ENCODE data around the gene ATXN7L2.
A peak's percentile ranks its signal among the peaks of the same experiment; 100 is the strongest.

Gene ATXN7L2

DNA sequence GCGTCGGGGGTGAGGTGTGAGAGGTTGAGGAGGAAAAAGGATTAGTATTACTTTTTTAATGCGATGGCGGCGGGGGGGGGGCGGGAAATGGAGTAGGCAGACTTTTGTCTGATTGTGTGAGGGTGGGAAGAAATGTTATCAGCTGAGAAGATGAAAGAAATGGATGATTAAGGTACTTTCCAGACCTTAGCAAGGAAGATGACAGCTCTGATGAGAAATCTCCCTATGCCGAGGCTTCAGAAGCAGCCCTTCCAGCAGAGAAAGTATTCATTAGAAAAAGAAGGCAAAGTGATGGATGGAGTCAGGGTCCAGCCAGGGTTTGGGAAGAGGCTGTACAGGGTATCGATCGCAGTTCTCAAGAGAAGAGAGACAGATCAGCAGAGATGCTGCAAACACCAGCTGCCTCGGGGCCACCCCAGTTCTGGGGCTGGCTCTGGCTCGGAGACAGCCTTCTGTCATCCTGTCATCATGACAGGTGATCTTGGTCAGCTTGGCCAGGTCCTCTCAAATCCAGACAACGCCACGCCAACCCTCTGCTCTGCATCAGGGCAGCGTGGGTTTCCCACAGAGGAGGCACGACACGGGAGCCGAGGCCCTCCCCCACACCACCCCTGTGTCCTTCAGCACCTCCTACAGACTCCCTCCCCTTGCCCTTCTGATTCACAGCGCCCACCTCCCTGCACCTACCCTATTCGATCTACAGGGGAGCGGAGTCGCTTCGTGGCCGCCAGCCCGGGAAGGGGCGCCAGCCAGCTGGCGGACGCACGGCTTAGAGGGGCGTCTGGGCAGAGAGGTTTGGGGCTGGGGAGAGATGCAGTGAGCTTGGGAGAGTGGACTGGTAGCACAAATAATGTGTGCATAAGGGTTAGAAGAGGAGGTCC, 674 bp upstream of the ATXN7L2 start:
- H3K4me3 ChIP-seq (ENCODE audit: low read depth, low read length) = peak overlapping the region; percentile 52
- TF ChIP-seq, protein P1, sequence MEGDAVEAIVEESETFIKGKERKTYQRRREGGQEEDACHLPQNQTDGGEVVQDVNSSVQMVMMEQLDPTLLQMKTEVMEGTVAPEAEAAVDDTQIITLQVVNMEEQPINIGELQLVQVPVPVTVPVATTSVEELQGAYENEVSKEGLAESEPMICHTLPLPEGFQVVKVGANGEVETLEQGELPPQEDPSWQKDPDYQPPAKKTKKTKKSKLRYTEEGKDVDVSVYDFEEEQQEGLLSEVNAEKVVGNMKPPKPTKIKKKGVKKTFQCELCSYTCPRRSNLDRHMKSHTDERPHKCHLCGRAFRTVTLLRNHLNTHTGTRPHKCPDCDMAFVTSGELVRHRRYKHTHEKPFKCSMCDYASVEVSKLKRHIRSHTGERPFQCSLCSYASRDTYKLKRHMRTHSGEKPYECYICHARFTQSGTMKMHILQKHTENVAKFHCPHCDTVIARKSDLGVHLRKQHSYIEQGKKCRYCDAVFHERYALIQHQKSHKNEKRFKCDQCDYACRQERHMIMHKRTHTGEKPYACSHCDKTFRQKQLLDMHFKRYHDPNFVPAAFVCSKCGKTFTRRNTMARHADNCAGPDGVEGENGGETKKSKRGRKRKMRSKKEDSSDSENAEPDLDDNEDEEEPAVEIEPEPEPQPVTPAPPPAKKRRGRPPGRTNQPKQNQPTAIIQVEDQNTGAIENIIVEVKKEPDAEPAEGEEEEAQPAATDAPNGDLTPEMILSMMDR (IDR thresholded peaks at IDR 0.05; ENCODE audit: borderline replicate concordance, insufficient read depth, low read depth, low read length) = no peak

DNA sequence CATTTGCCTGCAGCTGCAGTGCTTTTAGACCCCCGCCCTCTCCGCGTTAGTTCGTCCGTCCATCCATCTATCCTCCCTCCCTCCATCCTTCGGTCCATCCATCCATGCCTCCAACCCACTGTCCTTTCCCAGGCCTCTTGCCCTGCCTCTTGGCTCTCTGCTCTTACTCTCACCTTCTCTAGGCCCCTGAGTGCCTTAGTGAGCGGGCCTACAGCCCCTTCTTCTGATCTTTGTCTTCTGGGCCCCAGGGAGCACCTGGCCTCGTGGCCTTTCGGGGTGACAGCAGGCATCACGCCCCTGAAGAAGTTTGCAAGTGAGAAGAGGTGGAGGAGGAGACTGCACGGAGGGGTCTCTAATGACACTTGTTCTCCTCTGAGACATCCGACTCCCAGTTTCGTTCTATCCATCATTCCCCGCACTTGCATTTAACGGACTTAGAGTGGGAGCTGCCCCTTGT, 842 bp downstream of the ATXN7L2 start:
- H3K4me3 ChIP-seq (ENCODE audit: low read depth, low read length) = peak overlapping the region; percentile 69
- TF ChIP-seq, protein P1 (IDR thresholded peaks at IDR 0.05; ENCODE audit: borderline replicate concordance, insufficient read depth, low read depth, low read length) = no peak

DNA sequence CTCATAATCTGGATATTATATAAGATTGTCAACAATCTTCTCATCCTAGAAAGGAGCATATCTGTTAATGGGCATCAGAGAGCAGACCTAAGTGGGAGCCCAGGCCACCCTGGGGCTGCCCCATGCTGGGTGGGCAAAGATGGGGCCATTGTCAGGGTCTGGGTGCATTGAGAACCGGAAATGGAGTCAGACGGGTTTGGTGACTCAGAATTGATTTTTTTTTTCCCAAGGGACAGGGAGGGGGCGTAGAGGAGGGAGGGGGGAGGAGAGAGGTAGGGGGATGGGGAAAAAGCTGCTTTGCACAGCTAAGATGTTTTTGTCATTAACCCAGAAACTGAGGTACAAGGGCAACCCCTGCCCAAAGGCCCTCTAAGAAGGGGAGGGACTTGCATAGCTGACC, 1.3 kb downstream of the ATXN7L2 start:
- TF ChIP-seq, protein P1 (IDR thresholded peaks at IDR 0.05; ENCODE audit: borderline replicate concordance, insufficient read depth, low read depth, low read length) = no peak
- peak overlapping the region; percentile 69 for H3K4me3 ChIP-seq (ENCODE audit: low read depth, low read length)

DNA sequence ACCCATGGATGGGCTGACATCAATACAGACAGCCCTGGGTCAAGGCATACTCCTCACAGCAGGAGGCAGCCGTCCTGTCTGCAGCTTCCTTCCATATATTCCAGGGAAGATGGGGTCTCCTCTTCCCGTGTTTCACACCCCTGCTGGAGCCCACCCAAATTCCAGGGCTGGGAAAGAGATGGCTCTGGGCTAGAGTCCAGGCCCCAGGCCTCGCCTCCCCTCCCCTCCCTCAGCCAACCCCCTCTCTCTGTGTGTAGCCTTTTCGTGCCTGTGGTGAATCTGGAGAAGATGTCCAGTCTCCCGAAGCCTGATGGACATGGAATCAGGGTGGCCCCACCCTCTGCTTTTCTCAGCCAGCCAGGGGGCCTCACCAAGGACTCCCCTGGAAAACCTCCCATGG, 3.6 kb downstream of the ATXN7L2 start:
- TF ChIP-seq, protein P1 (IDR thresholded peaks at IDR 0.05; ENCODE audit: borderline replicate concordance, insufficient read depth, low read depth, low read length) = no peak
- no peak overlapping the region for H3K4me3 ChIP-seq (ENCODE audit: low read depth, low read length)

- no peak overlapping the region for H3K4me3 ChIP-seq (ENCODE audit: low read depth, low read length)
- TF ChIP-seq, protein P1 (IDR thresholded peaks at IDR 0.05; ENCODE audit: borderline replicate concordance, insufficient read depth, low read depth, low read length) = no peak
Measured at GRCh38 chr1:109488201-109488600, 4.5 kb downstream of the ATXN7L2 start.

- TF ChIP-seq, protein P1 (IDR thresholded peaks at IDR 0.05; ENCODE audit: borderline replicate concordance, insufficient read depth, low read depth, low read length) = no peak
Measured at GRCh38 chr1:109488696-109489095, 5.0 kb downstream of the ATXN7L2 start.

More at GRCh38 chr1:109488696-109489095, 5.0 kb downstream of the ATXN7L2 start:
- H3K4me3 ChIP-seq (ENCODE audit: low read depth, low read length) = no peak overlapping the region
